Measurements from ENCODE around the gene PHLDA1. TPM values are rescaled to one million over a fixed set of nuclear protein-coding genes. Genes with fewer than 3 reads are reported as not detected.
A peak's percentile ranks its signal among the peaks of the same experiment; 100 is the strongest.

Gene PHLDA1
- total RNA-seq, 5 donors from 2014 or later (not counting 1 experiment from before 2014, with no cell fraction given) = 5.4 to 11.7 (median 7.1) TPM

GRCh38 chr12:76035045-76035444, 3.5 kb upstream of the PHLDA1 start:
- Mint-ChIP-seq H3K36me3 (no peaks in the 10 kb centered on the region), H3K27me3 (no peaks in the 10 kb centered on the region), H3K27ac (peak overlapping the region in 1 of 2 donors; percentile 28), H3K9me3 (no peaks in the 10 kb centered on the region), H3K4me3 (no peak overlapping the region), H3K4me1 (peaks cover 21 to 30% (median 25%) of the 10 kb centered on the region in 3 donors)
- CTCF ChIA-PET = interaction anchor here (0.5 to 1.6 kb wide), 11 partner anchors 10 to 749 kb away, joined by 3 to 6 read pairs (median 4); no protein-coding TSS in a partner anchor
- Histone ChIP-seq H3K9me3 (no peaks in the 10 kb centered on the region), H3K4me3 (ENCODE audit: control insufficient read depth in 1 of 2, extremely low read depth in 1 of 2, low read length in 1 of 2) (no peak overlapping the region), H3K27me3 (replicated peaks in 1 of 2; ENCODE audit: control insufficient read depth in 2 of 2, extremely low read depth in 1 of 2, insufficient read depth in 2 of 2, low read length in 1 of 2) (no peaks in the 10 kb centered on the region), H3K4me1 (ENCODE audit: control insufficient read depth in 1 of 2, extremely low read depth in 1 of 2, insufficient read depth in 2 of 2, low read length in 2 of 2) (peaks cover 3 to 20% of the 10 kb centered on the region in 2 experiments), H3K36me3 (ENCODE audit: control insufficient read depth in 2 of 2, extremely low read depth in 1 of 2, insufficient read depth in 1 of 2, low read length in 1 of 2) (no peaks in the 10 kb centered on the region), H3K27ac (ENCODE audit: low read length) (no peak overlapping the region)
- ATAC-seq (replicated peaks in 1 of 4) (no peak), DNase-seq (no peak)
- WGBS (ENCODE audit: insufficient coverage) = no CpG with 5 or more reads among the region's 3 CpGs
- POLR2A ChIA-PET = interaction anchor here in 1 of 2 donors (0.5 kb wide), 1 partner anchor 420 kb away, joined by 3 read pairs; no protein-coding TSS in a partner anchor

- ChIA-PET CTCF (interaction anchor here (0.6 to 1.7 kb wide), 10 partner anchors 18 to 596 kb away, joined by 3 to 7 read pairs (median 3); no protein-coding TSS in a partner anchor), POLR2A (interaction anchor here (0.6 to 1.9 kb wide), 8 partner anchors 12 to 703 kb away, joined by 3 to 6 read pairs (median 4); partner anchors contain the start of gene GLIPR1 (in 1 of the 2))
- H3K4me3 ChIP-seq (ENCODE audit: control insufficient read depth in 1 of 2, extremely low read depth in 1 of 2, low read length in 1 of 2) = no peak overlapping the region
- no CpG with 5 or more reads among the region's 5 CpGs for WGBS (ENCODE audit: insufficient coverage)
- Mint-ChIP-seq H3K27ac (peak overlapping the region; percentile 85 to 88), H3K9me3 (no peaks in the 10 kb centered on the region), H3K4me3 (peak overlapping the region; percentile 88 to 95 (median 88)), H3K27me3 (no peaks in the 10 kb centered on the region), H3K36me3 (no peaks in the 10 kb centered on the region), H3K4me1 (peaks cover 35 to 40% (median 36%) of the 10 kb centered on the region in 3 donors)
- no peaks in the 10 kb centered on the region for H3K9me3 ChIP-seq
- H3K27ac ChIP-seq (ENCODE audit: low read length) = no peak overlapping the region
- H3K36me3 ChIP-seq (ENCODE audit: control insufficient read depth in 2 of 2, extremely low read depth in 1 of 2, insufficient read depth in 1 of 2, low read length in 1 of 2) = no peaks in the 10 kb centered on the region
- peaks cover 3 to 23% of the 10 kb centered on the region in 2 experiments for H3K4me1 ChIP-seq (ENCODE audit: control insufficient read depth in 1 of 2, extremely low read depth in 1 of 2, insufficient read depth in 2 of 2, low read length in 2 of 2)
- DNase-seq (no peak), ATAC-seq (replicated peaks in 1 of 4) (no peak)
- no peaks in the 10 kb centered on the region for H3K27me3 ChIP-seq (replicated peaks in 1 of 2; ENCODE audit: control insufficient read depth in 2 of 2, extremely low read depth in 1 of 2, insufficient read depth in 2 of 2, low read length in 1 of 2)
Measured at GRCh38 chr12:76033081-76034011, 1.8 kb upstream of the PHLDA1 start.

GRCh38 chr12:76032043-76032981, 736 bp upstream of the PHLDA1 start:
- Mint-ChIP-seq H3K4me3 (peak overlapping the region; percentile 88 to 95 (median 88)), H3K36me3 (no peaks in the 10 kb centered on the region), H3K4me1 (peaks cover 30 to 37% (median 33%) of the 10 kb centered on the region in 3 donors), H3K9me3 (no peaks in the 10 kb centered on the region), H3K27me3 (no peaks in the 10 kb centered on the region), H3K27ac (peak overlapping the region; percentile 85 to 88)
- H3K27ac ChIP-seq (ENCODE audit: low read length) = peak overlapping the region; percentile 95
- ChIA-PET POLR2A (interaction anchor here (0.5 to 3.8 kb wide), 15 partner anchors 10 to 702 kb away, joined by 3 to 43 read pairs (median 4); partner anchors contain the start of genes GLIPR1 (in 1 of the 2) and KRR1 (in 1 of the 2)), CTCF (interaction anchor here (0.6 to 4.3 kb wide), 10 partner anchors 12 to 641 kb away, joined by 3 to 31 read pairs (median 4); no protein-coding TSS in a partner anchor)
- H3K36me3 ChIP-seq (ENCODE audit: control insufficient read depth in 2 of 2, extremely low read depth in 1 of 2, insufficient read depth in 1 of 2, low read length in 1 of 2) = no peaks in the 10 kb centered on the region
- peak; percentile 12 to 28 (median 20) for ATAC-seq (replicated peaks in 1 of 4)
- no peaks in the 10 kb centered on the region for H3K9me3 ChIP-seq
- H3K4me1 ChIP-seq (ENCODE audit: control insufficient read depth in 1 of 2, extremely low read depth in 1 of 2, insufficient read depth in 2 of 2, low read length in 2 of 2) = peaks cover 3 to 23% of the 10 kb centered on the region in 2 experiments
- 17% methylated on average over 54 of the region's 58 CpGs for WGBS (ENCODE audit: insufficient coverage)
- DNase-seq = peak in 15 of 35 experiments; percentile 4 to 56 (median 27)
- H3K4me3 ChIP-seq (ENCODE audit: control insufficient read depth in 1 of 2, extremely low read depth in 1 of 2, low read length in 1 of 2) = peak overlapping the region; percentile 84 to 95
- no peaks in the 10 kb centered on the region for H3K27me3 ChIP-seq (replicated peaks in 1 of 2; ENCODE audit: control insufficient read depth in 2 of 2, extremely low read depth in 1 of 2, insufficient read depth in 2 of 2, low read length in 1 of 2)

- POLR2A ChIA-PET = interaction anchor here (0.5 to 3.8 kb wide), 11 partner anchors 9 to 562 kb away, joined by 3 to 43 read pairs (median 4); partner anchors contain the start of gene KRR1 (in 1 of the 2)
- Histone ChIP-seq H3K36me3 (ENCODE audit: control insufficient read depth in 2 of 2, extremely low read depth in 1 of 2, insufficient read depth in 1 of 2, low read length in 1 of 2) (no peaks in the 10 kb centered on the region), H3K4me3 (ENCODE audit: control insufficient read depth in 1 of 2, extremely low read depth in 1 of 2, low read length in 1 of 2) (peak overlapping the region; percentile 84 to 95), H3K4me1 (ENCODE audit: control insufficient read depth in 1 of 2, extremely low read depth in 1 of 2, insufficient read depth in 2 of 2, low read length in 2 of 2) (peaks cover 3 to 23% of the 10 kb centered on the region in 2 experiments), H3K9me3 (no peaks in the 10 kb centered on the region), H3K27ac (ENCODE audit: low read length) (peak overlapping the region; percentile 95), H3K27me3 (replicated peaks in 1 of 2; ENCODE audit: control insufficient read depth in 2 of 2, extremely low read depth in 1 of 2, insufficient read depth in 2 of 2, low read length in 1 of 2) (peaks cover 0 to 3% of the 10 kb centered on the region in 2 experiments)
- ATAC-seq (replicated peaks in 1 of 4) (peak in 3 of 4 experiments; percentile 24 to 32 (median 31)), DNase-seq (peak in 3 of 35 experiments; percentile 1 to 26 (median 3))
- H3K36me3 Mint-ChIP-seq = no peaks in the 10 kb centered on the region
- WGBS (ENCODE audit: insufficient coverage) = 0% methylated on average over 26 of the region's 26 CpGs
- peak overlapping the region; percentile 87 for H3K27ac Mint-ChIP-seq
- no peaks in the 10 kb centered on the region for H3K27me3 Mint-ChIP-seq
- CTCF ChIA-PET = interaction anchor here (1.0 to 4.3 kb wide), 6 partner anchors 10 to 699 kb away, joined by 3 to 31 read pairs (median 3); no protein-coding TSS in a partner anchor
- peaks cover 27 to 38% (median 33%) of the 10 kb centered on the region in 3 donors for H3K4me1 Mint-ChIP-seq
- H3K9me3 Mint-ChIP-seq = no peaks in the 10 kb centered on the region
- peak overlapping the region; percentile 88 to 95 (median 88) for H3K4me3 Mint-ChIP-seq
Measured at GRCh38 chr12:76031081-76031413, 529 bp downstream of the PHLDA1 start.

- peak overlapping the region; percentile 84 to 95 for H3K4me3 ChIP-seq (ENCODE audit: control insufficient read depth in 1 of 2, extremely low read depth in 1 of 2, low read length in 1 of 2)
- Mint-ChIP-seq H3K4me1 (peaks cover 27 to 43% (median 37%) of the 10 kb centered on the region in 3 donors), H3K9me3 (no peaks in the 10 kb centered on the region), H3K27me3 (no peaks in the 10 kb centered on the region), H3K27ac (peak overlapping the region; percentile 87), H3K36me3 (no peaks in the 10 kb centered on the region), H3K4me3 (peak overlapping the region; percentile 88 to 95 (median 88))
- peaks cover 3 to 23% of the 10 kb centered on the region in 2 experiments for H3K4me1 ChIP-seq (ENCODE audit: control insufficient read depth in 1 of 2, extremely low read depth in 1 of 2, insufficient read depth in 2 of 2, low read length in 2 of 2)
- ChIA-PET CTCF (interaction anchor here (0.7 to 4.3 kb wide), 5 partner anchors 10 to 699 kb away, joined by 3 to 31 read pairs (median 3); no protein-coding TSS in a partner anchor), POLR2A (interaction anchor here (1.1 to 3.8 kb wide), 6 partner anchors 8 to 53 kb away, joined by 3 to 43 read pairs (median 4); no protein-coding TSS in a partner anchor)
- WGBS (ENCODE audit: insufficient coverage) = under 1% methylated on average over 34 of the region's 40 CpGs
- H3K36me3 ChIP-seq (ENCODE audit: control insufficient read depth in 2 of 2, extremely low read depth in 1 of 2, insufficient read depth in 1 of 2, low read length in 1 of 2) = no peaks in the 10 kb centered on the region
- ATAC-seq (replicated peaks in 1 of 4) (peak in 3 of 4 experiments; percentile 4 to 21 (median 11)), DNase-seq (peak in 33 of 35 experiments; percentile 16 to 57 (median 38))
- no peaks in the 10 kb centered on the region for H3K9me3 ChIP-seq
- peak overlapping the region; percentile 95 for H3K27ac ChIP-seq (ENCODE audit: low read length)
- peaks cover 0 to 3% of the 10 kb centered on the region in 2 experiments for H3K27me3 ChIP-seq (replicated peaks in 1 of 2; ENCODE audit: control insufficient read depth in 2 of 2, extremely low read depth in 1 of 2, insufficient read depth in 2 of 2, low read length in 1 of 2)
Measured at GRCh38 chr12:76030341-76031080, 1.1 kb downstream of the PHLDA1 start.
